Thoracic aorta (tissue), 2 donors: ENCODE measurements around the gene NVL. TPM values are rescaled to one million over a fixed set of nuclear protein-coding genes. Genes with fewer than 3 reads are reported as not detected.
A peak's percentile ranks its signal among the peaks of the same experiment; 100 is the strongest.

Experiments
- ATAC-seq: fragments of 150-250 bp; one replicate; pipeline ENCODE4 v1.8.0; 2017; ENCODE audit warnings: low read depth; ENCODE audit not compliant: insufficient number of reproducible peaks, low FRiP score
- DNase-seq: peaks from one replicate; pipeline ENCODE4 v3.0.0-alpha.2; 2020; ENCODE audit warnings: low spot score
- H3K27ac ChIP-seq, 2 donors: fragments of 200-600 bp; sonication (generic); 1 replicate in 1 of 2; 2 replicates in 1 of 2; pipeline ENCODE4 v1.5.1; 2016; ENCODE audit warnings: mild to moderate bottlenecking in 2 of 2, moderate library complexity in 2 of 2
- H3K27me3 ChIP-seq: fragments of 200-600 bp; sonication (generic); replicated peaks from 2 replicates; pipeline ENCODE4 v1.6.0; 2016; ENCODE audit warnings: mild to moderate bottlenecking; ENCODE audit not compliant: insufficient read depth
- H3K36me3 ChIP-seq: fragments of 200-600 bp; sonication (generic); one replicate; pipeline ENCODE4 v1.5.1; 2016
- H3K4me1 ChIP-seq, 2 donors: fragments of 200-600 bp; sonication (generic); 1 replicate in 1 of 2; 2 replicates in 1 of 2; pipeline versions ENCODE4 v1.5.1 to v1.6.0; 2016; ENCODE audit warnings: low read depth in 2 of 2, mild to moderate bottlenecking in 1 of 2; ENCODE audit not compliant: control insufficient read depth in 1 of 2
- H3K4me3 ChIP-seq: fragments of 200-600 bp; sonication (generic); 2 replicates; pipeline ENCODE4 v1.5.1; 2016; ENCODE audit warnings: mild to moderate bottlenecking
- H3K9me3 ChIP-seq: fragments of 200-600 bp; sonication (generic); 2 replicates; pipeline ENCODE4 v1.5.1; 2016
- CTCF ChIP-seq: fragments of 200-600 bp; sonication (generic); IDR thresholded peaks from one replicate; pipeline ENCODE4 v1.5.1; 2019; ENCODE audit warnings: antibody characterized with exemption
- total RNA-seq, 2 donors: library from RNA; depleted of rRNA; stranded (reverse); fragments of >200 nt; gene quantifications; one replicate each; pipeline versions ENCODE4 v1.1.0 to v1.2.3, GENCODE V29; 2016

The NVL gene
- total RNA-seq, 2 donors from 2014 or later, result 11.6 to 30.7 TPM

GRCh38 chr1:224368409-224368808 is 38.4 kb upstream of the NVL start:
- H3K9me3 ChIP-seq, result no peaks in the 10 kb centered on the region
- H3K27ac ChIP-seq, result no peak overlapping the region
- H3K36me3 ChIP-seq, result peaks cover 36% of the 10 kb centered on the region
- DNase-seq (no peak), ATAC-seq (no peak)
- no peak for TF ChIP-seq CTCF
- no peaks in the 10 kb centered on the region for H3K27me3 ChIP-seq
- no peak overlapping the region for H3K4me3 ChIP-seq
- H3K4me1 ChIP-seq, result no peaks in the 10 kb centered on the region

GRCh38 chr1:224359207-224359606 is 29.2 kb upstream of the NVL start:
- no peak for TF ChIP-seq CTCF
- H3K9me3 ChIP-seq, result no peaks in the 10 kb centered on the region
- no peaks in the 10 kb centered on the region for H3K27me3 ChIP-seq
- ATAC-seq (no peak), DNase-seq (no peak)
- H3K4me3 ChIP-seq, result no peak overlapping the region
- H3K4me1 ChIP-seq, result peaks cover 9 to 27% of the 10 kb centered on the region in 2 donors
- no peak overlapping the region for H3K27ac ChIP-seq
- H3K36me3 ChIP-seq, result no peaks in the 10 kb centered on the region

- ATAC-seq (no peak), DNase-seq (no peak)
- no peak for TF ChIP-seq CTCF
- Histone ChIP-seq H3K36me3 (no peaks in the 10 kb centered on the region), H3K9me3 (no peaks in the 10 kb centered on the region), H3K27ac (peak overlapping the region in 1 of 2 donors; percentile 18), H3K27me3 (no peaks in the 10 kb centered on the region), H3K4me1 (peaks cover 9 to 27% of the 10 kb centered on the region in 2 donors), H3K4me3 (no peak overlapping the region)
Measured at GRCh38 chr1:224358237-224358636, 28.3 kb upstream of the NVL start.

- no peak for DNase-seq
- H3K36me3 ChIP-seq, result no peaks in the 10 kb centered on the region
- no peak for ATAC-seq
- H3K9me3 ChIP-seq, result no peaks in the 10 kb centered on the region
- peak overlapping the region; percentile 91 for H3K4me3 ChIP-seq
- TF ChIP-seq CTCF, result no peak
- H3K4me1 ChIP-seq, result peaks cover 9 to 27% of the 10 kb centered on the region in 2 donors
- peak overlapping the region; percentile 82 to 92 for H3K27ac ChIP-seq
- H3K27me3 ChIP-seq, result no peaks in the 10 kb centered on the region
Measured at GRCh38 chr1:224357626-224358124, 27.7 kb upstream of the NVL start.

- peak within 1 kb of the TSS; percentile 82 to 92 for H3K27ac ChIP-seq
- no peaks in the 10 kb centered on the region for H3K36me3 ChIP-seq
- peak; percentile 98 for ATAC-seq
- no peaks in the 10 kb centered on the region for H3K9me3 ChIP-seq
- peak; percentile 84 for DNase-seq
- H3K27me3 ChIP-seq, result no peaks in the 10 kb centered on the region
- H3K4me3 ChIP-seq, result peak within 1 kb of the TSS; percentile 91
- peaks cover 9 to 27% of the 10 kb centered on the region in 2 donors for H3K4me1 ChIP-seq
- TF ChIP-seq CTCF, result no peak
Measured at GRCh38 chr1:224356685-224357625, 27.0 kb upstream of the NVL start, which contains the start of gene CNIH4. CNIH4 (plus strand) TSS chr1:224356879; CDS start chr1:224356925, 46 bp downstream.
